Measurements from ENCODE around the gene ZBTB7C. TPM values are rescaled to one million over a fixed set of nuclear protein-coding genes. Genes with fewer than 3 reads are reported as not detected.

The ZBTB7C gene
- total RNA-seq, 1 donor from 2014 or later = 1.2 TPM

- DNase-seq (ENCODE audit: low spot score) (no peak), ATAC-seq (no peak)
Observed at GRCh38 chr18:48355276-48356115, 53.7 kb downstream of the ZBTB7C start.

GRCh38 chr18:48354746-48355260, 54.4 kb downstream of the ZBTB7C start:
- ATAC-seq (no peak), DNase-seq (ENCODE audit: low spot score) (no peak)

DNA sequence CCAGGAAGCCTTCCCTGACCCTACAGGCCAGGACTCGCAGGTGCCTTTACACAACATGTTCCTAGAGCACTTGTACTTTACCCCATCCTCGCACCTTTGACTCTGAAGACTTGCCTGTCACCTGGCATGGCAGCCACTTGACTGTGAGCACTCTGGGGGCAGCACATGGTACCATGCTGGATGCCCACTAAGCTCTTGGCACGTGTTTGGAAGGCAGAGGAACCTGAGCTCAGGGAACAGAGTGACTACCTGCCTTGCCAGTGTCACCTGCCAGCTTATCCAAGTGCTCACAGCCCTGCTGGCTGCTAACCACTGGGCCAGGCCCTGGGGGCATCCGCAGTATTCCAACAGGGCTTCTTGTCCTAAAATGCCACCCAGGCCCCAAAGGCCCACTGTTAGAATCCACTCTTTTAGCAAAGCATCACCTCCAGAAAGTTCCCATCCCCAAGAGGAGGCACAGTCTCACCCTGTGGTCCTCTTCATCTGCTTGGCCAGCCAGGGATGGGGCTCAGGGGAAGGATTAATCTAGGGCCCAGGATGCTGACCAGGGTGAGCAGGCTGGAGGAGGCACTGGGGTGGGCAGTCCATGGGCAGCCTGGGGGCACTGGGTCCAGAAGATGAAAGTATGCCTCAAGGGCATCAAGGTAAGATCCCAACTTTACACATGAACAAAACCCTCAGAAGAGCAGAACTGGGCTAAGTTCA, 57.0 kb downstream of the ZBTB7C start:
- ATAC-seq (no peak), DNase-seq (ENCODE audit: low spot score) (no peak)

GRCh38 chr18:48351216-48352050, 57.8 kb downstream of the ZBTB7C start:
- no peak for DNase-seq (ENCODE audit: low spot score)
- ATAC-seq = no peak

DNA sequence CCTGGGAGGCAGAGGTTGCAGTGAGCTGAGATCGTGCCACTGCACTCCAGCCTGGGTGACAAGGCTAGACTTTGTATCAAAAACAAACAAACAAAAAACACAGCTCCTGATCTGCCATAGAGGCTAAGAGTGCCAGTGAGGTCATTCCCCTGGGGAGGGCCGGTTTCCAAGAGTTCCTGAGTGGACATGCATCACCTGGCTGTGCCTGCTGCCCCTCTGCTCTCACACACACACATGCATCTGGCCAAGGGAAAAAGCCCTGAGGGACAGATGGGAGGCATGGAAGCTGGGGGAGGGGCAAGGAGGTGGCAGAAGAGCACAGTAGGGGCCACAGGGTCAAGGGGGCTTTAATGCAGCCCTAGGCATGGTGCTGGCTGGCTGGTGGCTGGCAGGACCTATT, 60.4 kb downstream of the ZBTB7C start:
- ATAC-seq = peak; percentile 92
- DNase-seq (ENCODE audit: low spot score) = peak; percentile 82

DNA sequence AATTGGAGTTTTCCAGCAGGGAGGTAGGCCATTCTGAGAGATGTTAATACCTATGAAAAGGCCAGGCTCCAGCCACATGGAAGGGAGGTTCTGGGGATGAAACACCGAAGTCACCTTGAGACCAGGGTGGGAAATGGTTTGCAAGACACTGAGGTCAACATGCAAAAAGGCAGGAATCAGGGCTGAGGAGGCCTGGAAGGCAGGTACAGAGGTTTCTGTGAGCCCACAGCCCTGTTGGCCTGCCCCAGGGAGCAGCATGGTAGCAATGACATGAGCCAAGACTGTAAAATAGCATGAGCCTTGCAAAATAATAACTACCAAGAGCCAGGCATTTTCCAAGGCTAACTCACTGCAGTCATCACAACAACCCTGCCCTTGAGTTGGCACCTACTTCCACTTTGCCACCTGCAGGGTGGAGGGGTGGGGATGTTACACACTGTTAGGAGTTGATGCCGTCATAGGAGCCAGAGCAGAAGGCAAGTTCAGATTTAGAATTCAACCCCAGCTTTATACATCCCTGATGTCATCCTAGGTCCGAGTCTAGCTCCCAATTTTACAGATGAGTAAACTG, 61.3 kb downstream of the ZBTB7C start:
- DNase-seq (ENCODE audit: low spot score) = no peak
- no peak for ATAC-seq

DNA sequence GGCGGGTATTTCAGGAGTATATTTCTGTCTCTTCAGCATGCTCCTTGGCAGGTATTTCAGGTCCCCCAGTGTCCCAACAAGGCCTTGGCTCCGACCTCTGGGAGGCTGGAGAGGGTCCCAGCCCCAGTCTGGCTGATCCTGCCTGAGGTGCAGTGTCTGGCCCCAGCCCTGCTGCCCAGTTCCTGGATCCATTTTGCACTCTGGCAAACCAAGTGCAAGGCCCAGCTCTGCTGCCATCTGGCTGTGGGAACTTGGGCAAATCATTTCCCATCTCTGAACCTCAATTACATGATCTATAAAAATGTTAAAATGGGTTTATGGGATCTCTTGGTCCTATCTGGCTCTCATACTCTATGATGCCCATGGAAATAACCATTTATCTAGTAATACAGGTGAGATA, 63.6 kb downstream of the ZBTB7C start:
- peak; percentile 49 for DNase-seq (ENCODE audit: low spot score)
- ATAC-seq = peak; percentile 68

DNA sequence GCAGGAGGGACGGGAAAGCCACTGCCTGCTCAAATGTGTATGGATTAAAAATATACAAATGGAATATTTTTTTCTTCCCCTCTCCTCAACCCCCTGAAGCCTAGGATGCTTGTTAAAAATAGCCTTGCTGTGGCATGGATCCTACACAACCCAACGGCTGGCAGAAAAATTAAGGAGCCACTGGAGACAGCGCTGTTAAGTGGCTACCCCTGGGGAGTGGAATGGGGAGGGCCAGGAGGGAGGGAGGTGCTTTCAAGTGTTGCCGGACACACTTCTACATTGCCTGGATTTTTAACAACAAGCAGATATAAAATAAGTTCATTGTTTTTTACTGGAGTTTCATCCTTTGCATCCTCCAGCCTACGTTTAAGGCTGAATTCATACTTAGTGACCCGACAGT, 66.6 kb downstream of the ZBTB7C start:
- ATAC-seq = no peak
- no peak for DNase-seq (ENCODE audit: low spot score)

DNA sequence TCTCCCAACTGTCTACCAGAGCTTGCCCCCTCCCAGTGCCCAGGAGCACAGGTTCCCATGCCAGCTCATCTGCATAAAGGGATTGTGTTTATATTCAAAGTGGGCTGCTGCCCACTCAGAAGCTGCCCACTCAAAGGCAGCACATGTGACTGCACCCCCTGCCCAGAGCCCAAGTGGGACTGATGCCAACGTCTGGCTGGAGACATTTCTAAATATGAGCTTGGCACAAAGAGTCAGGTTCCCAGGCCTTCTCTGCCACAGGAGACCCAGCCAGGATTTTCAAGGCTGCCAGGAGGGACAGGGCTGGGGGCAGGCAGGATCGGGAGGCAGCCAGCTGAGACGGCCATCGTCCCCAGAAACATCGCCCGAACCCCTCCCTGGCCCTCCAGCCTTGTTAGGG, 67.1 kb downstream of the ZBTB7C start:
- DNase-seq (ENCODE audit: low spot score) (no peak), ATAC-seq (no peak)

DNA sequence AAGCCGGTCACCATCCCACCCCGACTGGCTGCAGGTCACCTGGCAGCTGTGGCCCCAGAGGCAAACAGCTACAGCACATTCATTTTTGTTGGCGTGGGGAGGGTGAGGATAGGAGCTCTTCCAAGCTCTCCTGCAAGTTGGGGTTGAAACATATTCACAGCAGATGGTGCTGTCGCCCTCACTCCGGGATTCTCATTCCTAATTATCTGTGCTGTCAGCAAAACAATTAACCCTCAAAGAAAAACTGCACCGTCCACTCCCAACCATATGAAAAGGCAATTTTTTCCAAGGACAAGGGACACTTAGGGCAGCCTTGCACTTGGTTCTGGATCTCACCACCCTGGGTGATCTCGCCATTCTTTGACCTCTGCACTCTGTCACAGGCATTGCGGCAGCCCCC, 68.6 kb downstream of the ZBTB7C start:
- DNase-seq (ENCODE audit: low spot score) = no peak

GRCh38 chr18:48339692-48340091, 69.5 kb downstream of the ZBTB7C start:
- no peak for ATAC-seq

More for the DNA sequence above, 68.6 kb downstream of the ZBTB7C start:
- no peak for ATAC-seq

DNA sequence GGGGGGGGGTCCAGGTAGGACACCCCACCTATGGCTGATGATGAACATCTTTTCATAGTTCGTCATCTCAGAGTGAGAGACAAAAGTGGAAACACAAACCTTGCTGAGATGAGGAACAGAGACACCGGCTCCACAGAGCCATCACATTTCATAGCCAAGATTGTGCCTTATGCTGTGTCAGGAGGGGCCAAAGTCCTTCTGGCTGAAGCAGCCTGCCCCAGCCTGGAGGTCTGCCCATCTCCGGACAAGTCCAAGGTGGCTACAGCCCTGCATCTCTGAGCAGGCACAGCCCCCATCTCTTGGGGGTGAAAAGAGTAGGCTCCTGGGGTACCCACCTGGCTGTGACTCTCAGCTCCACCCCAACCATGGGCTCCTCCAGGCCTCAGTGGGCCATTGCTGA, 70.3 kb downstream of the ZBTB7C start:
- DNase-seq (ENCODE audit: low spot score) (peak; percentile 74), ATAC-seq (peak; percentile 98)

More at GRCh38 chr18:48339692-48340091, 69.5 kb downstream of the ZBTB7C start:
- DNase-seq (ENCODE audit: low spot score) = no peak

- ATAC-seq (no peak), DNase-seq (ENCODE audit: low spot score) (no peak)
Observed at GRCh38 chr18:48337053-48337452, 72.1 kb downstream of the ZBTB7C start.

- DNase-seq (ENCODE audit: low spot score) (no peak), ATAC-seq (no peak)
Observed at GRCh38 chr18:48336332-48336731, 72.9 kb downstream of the ZBTB7C start.

GRCh38 chr18:48335829-48336228, 73.4 kb downstream of the ZBTB7C start:
- ATAC-seq = no peak
- no peak for DNase-seq (ENCODE audit: low spot score)

DNA sequence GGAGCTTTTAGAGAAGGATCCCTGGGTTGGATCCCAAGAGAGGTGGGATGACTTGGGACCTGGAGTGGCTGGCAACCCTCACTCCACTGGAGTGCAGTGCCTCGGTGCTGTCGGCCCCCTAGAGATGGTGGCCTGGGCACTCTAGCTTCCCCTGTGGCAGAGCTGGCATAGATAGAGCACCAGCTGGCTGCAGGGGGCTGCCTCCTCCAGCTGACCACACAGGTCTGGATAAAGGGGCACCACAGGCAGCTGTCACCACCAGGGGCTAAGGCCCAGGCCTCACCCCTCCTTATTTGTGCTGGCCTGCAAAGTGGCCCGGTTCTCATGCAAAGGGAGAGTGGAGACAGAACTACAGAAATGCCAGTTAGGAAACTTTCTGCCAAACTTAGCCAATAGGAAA, 74.3 kb downstream of the ZBTB7C start:
- DNase-seq (ENCODE audit: low spot score) = no peak

GRCh38 chr18:48333563-48333962, 75.6 kb downstream of the ZBTB7C start:
- ATAC-seq = no peak
- no peak for DNase-seq (ENCODE audit: low spot score)

More for the DNA sequence above, 74.3 kb downstream of the ZBTB7C start:
- no peak for ATAC-seq

DNA sequence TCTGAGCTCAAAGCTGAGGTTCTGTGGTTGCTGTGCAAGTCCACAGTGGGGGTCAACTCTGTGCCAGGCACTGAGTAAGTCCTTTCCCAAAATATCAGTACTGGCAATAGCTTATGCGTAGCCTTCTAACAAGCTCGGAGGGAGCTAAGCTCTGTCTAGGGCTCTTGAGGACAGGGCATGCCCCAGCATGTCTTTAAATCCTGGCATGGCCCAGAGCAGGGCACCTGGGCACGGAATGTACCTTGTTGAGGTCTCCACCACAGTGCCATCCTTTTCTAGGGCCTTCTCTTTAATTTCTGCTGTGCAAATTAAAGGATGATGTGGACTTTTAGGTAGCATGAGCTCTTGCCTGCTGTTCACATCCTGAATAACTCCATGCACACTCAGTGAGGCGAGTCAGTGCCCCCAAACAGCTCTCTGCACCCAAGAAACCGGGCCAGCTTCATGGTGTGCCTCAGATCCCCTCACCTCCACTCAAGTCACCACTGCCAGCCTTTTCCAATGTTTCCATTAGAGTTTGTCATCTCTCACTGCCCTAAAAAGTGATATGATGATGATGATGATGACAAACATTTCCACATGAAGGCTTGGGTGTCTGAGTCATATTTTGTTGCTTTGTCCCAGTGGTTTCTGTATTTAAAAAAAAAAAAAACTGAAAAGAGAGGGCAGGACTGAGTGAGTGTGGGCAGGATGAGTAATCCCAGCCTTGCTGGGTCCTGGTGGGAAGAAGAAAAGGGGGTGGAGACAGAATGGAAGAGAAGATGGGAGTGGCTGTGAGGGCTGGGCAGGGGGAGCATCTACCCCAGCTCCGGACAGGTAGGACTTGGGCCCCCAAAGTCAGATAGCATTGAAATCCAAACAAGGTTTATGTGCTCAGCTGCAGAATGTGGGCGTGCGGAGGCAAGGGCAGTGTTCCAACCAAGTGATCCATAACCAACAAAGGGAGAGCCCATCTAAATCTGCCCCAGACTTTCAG, 78.9 kb downstream of the ZBTB7C start:
- ATAC-seq (no peak), DNase-seq (ENCODE audit: low spot score) (no peak)

- no peak for ATAC-seq
- DNase-seq (ENCODE audit: low spot score) = no peak
Observed at GRCh38 chr18:48328473-48329210, 80.5 kb downstream of the ZBTB7C start.
